ENCODE data around the gene CNTNAP4.

The CNTNAP4 gene

DNA sequence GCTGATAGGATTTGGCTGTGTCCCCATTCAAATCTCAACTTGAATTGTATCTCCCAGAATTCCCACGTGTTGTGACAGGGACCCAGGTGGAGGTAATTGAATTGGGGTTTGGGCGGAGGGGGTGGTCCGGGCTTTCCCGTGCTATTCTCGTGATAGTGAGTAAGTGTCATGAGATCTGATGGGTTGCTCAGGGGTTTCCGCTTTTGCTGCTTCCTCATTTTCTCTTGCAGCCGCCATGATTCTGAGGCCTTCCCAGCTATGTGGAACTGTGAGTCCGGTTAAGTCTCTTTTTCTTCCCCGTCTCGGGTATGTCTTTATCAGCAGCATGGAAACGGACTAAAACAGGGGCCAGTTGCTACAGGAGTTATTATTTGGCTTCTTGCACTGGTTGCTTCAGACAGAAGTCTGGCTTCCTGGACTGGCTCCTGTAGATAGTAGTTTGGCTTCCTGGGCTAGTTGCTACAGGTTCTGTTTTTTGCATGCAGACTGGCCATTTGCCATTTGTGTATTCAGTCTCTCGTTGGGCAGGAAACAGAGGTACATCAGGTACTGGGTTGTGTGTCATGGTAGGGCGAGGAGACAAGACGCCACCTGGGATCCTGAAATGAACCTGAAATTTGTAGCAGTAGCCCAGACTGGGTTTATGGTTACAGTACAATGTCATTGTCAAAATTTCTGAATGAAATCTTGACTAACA lies 32.6 kb downstream of the CNTNAP4 start:
- DNase-seq (ENCODE audit: low read depth in 2 of 2) = no peak

DNA sequence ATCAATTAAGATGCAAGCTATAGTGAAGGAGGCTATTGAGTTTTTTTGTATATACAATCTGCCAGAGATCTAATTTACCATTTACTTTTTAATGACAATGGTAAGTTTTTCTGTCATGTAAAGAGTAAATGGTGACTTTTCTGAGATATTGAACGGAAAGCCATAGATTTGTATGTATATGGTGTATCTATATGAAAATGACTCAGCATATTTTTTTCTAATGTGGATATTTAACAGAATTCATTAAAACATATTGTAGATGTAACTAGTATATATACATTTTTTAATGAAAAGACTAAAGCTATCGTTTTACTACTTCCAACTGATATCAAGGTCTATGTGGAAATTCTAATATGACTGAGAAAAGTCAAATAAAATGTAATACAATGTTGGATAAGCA lies 34.1 kb downstream of the CNTNAP4 start:
- no peak for DNase-seq (ENCODE audit: low read depth in 2 of 2)

DNA sequence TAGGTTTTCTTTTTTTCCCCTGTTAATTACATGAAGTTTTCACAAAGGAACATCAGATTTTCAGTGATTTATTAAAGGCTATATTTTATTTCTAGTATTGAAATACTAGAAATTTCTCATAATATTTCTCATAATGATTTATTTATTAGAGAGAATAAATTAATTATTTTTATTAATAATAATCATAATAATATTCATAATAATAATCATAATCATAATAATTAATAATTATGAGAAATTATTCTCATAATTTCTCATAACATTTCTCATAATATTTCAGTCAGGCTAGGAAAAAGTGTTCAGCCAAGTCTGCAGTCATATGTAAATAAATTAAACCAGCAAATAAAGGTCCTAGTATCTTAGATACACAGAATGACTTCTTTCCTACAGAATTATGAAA lies 41.4 kb downstream of the CNTNAP4 start:
- no peak for DNase-seq (ENCODE audit: low read depth in 2 of 2)

DNA sequence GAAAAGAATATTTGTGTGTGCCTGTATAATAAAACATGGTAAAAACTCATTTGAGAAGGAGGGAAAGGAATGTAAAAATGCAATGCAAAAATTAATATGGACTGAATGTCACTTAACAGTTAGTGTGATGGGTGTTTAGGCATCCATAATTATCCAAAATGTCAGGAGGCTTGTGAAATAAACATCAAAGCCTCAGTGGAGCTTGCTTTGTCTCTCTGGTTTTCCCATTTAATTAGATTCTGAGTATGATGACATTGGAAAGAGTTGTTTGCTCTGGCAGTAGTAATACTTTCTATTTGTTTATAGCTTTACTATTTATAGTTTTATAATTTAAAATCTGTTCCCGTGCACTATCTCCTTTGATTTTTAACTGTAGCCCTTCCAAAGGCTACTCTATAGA lies 51.9 kb downstream of the CNTNAP4 start:
- no peak for DNase-seq (ENCODE audit: low read depth in 2 of 2)

DNA sequence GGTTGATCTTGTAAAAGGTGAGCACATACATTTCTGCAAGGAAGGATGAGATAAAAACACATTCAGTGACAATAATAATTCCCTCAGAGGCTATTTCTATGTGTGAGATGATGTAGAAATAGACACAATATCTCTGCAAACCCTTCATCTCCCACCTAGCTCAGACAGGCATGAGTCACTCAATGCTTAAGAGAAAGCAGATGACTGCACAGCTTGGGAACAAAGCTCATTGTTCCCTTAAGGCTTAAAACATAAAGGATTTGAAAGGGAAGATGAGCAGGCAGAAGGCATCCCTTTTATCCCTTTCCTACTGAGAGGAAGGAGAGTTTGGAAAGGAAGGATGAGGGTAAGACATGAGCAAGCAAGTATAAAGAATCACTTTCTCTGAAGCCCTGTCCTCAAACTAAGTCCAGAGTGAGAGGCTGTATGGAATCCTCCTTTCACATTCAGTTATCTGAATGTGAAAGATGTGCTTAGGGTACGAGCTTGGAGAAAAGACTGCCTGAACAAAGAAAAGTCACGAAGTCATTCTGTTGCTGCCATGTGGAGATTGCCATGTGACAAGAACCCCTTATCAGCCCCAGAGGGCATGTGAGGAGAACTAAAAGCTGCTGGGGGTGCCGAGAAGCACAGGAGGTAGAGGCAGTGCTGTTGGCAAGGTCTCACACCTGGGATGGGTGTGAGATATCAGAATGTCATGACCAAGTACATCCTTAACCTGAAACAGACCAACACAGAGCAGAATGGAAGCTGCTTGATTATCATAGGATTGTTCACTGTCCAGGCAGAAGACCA lies 58.2 kb downstream of the CNTNAP4 start:
- DNase-seq (ENCODE audit: low read depth in 2 of 2) = no peak

DNA sequence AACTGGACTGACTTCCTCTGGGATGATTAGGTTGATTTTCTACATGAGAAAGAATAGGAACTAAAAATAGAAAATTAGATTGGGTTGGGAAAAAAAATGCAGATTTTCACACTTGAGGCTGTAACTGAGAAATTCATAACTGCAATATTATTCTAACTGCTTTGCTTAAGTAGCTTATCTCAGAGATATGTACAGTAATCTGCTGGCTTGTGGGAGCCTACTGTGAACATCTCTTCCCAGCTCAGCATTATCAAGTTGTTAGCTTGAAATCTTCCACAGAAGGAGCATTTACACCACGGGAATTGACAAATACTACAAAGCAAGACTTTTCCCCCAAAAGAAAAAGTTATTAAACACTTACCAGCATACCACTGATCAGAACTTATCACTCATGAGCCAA lies 58.9 kb downstream of the CNTNAP4 start:
- no peak for DNase-seq (ENCODE audit: low read depth in 2 of 2)

DNA sequence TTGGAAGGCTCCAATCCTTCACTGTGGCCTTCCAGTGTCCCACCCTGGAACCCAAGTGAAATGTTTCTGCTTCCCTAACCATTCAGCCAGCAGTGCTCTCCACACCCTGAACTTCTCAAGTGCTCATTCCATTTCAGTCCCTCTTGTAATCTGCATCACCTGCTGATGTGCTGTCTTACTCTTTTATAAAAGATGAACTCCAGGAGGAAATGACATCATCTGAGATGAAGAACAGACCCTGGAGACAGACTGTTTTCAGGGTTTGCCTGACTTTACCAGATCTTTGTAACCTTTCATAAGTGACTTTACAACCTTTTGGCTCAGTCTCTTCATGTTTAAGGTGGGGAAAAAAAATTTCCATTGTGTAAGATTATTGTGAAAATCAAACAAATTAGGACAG lies 61.3 kb downstream of the CNTNAP4 start:
- no peak for DNase-seq (ENCODE audit: low read depth in 2 of 2)

DNA sequence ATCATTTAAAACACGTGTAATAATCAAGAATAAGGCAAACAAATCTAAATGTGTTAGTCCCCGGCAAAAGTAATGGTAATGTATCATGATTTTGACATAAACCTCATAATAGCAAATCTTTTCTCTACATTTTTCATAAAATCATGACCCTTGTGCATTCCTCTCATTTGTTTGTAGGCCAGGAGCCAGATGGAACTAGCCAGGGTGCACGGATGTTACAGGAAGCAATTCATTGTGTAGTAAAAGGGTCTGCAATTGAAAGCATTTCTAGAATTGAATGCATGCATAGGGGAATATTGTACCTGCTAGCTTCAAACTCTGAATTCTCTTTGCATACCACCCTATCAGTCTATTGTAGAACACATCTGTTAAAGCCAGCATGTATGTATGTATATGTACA lies 66.6 kb downstream of the CNTNAP4 start:
- no peak for DNase-seq (ENCODE audit: low read depth in 2 of 2)

DNA sequence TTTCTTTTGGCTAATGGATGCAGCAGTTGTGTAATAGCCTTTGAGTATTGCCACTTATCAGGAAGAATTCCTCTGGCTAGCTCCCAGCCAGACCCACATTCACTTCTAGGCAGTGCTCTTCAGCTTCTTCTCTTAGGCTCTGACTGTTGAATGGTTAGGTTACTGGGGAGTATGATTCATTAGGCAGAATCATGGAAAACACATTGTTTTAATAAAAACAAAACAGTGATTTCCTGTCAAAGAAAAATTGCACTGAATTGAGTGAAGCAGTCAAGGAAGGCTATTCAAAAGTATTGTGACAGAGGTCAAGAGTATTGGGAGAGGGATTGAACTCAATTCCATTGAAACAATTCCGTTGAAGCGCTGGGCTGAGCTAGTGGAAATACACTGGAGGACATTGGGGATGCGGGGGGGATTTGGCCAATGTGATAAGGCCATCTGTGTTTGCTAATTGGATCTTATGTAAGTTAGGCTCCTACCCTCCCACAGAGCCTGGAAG lies 68.0 kb downstream of the CNTNAP4 start:
- no peak for DNase-seq (ENCODE audit: low read depth in 2 of 2)

DNA sequence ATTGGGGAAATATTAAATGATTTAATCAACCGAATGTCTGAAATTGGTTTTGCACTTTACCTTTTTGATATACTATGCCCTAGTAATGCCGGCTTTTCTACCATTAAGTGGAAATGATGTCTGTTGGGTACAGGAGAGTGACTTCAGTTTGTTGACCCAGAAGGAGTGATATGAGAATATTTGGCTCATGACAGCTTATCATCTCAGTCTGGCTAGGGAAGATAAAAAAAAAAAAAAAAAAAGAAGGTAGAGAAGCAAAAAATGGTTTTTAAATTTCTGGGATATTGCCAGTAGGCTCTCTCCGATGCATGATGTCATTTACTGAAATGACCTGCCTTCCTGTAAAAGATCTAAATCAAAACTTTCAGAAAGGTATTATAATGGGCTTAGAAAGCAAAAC lies 69.0 kb downstream of the CNTNAP4 start:
- DNase-seq (ENCODE audit: low read depth in 2 of 2) = no peak

DNA sequence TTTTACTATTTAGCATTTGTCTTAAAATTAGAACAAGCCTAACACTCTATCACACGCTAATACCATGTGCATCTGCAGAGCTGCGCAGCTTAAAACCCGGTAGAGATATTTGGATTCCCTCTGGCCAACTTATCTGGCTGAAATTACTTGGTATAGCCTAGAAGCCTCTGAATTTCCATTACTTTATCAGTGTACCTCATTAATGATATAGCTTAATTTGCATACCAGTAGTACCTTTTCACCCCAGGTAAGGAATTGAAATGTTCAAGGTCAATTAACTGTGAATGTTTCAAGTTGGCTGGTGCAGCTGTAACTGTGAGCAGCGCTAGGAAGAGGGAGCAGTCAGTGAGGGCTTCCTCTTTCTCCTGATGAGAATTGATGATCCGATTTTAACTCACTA lies 74.2 kb downstream of the CNTNAP4 start:
- no peak for DNase-seq (ENCODE audit: low read depth in 2 of 2)

DNA sequence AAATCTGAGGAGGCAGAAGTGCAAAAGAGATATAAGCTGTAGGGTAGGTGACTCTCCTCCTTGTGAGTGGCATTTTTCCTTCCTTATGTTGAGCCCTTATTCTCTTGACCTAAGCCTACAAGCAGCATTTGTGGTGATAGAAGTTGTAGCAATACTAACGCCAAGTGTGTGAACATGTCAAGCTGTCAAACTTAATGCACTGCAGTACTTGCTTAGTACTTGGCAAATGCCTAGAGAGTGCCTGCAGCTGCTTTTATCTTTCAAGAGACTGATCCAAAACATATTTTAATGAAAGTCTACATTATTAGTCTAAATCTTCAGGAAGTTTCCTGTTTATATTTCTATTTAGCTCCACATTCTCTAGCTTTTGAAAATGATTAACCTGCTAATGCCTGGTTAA lies 83.2 kb downstream of the CNTNAP4 start:
- DNase-seq (ENCODE audit: low read depth in 2 of 2) = no peak

DNA sequence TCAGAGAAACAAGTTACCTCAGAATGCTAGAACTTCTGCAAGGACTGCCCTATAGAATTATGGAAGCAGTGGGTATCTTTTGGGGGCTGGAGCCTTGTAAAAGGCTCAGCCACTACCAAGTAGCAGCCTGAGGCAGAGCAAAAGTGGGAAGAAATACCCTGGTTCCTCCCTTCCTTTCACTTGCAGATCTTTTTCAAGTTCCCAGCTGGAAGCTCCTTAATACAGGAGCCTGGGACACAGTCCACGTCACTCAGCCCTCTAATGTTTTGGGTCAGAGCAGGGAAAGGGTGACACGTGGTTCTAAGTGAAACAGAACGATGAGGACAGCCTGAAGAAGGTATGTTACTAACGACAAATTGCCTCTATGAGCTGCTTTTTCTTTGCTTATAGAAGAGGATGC lies 93.1 kb downstream of the CNTNAP4 start:
- DNase-seq (ENCODE audit: low read depth in 2 of 2) = no peak

DNA sequence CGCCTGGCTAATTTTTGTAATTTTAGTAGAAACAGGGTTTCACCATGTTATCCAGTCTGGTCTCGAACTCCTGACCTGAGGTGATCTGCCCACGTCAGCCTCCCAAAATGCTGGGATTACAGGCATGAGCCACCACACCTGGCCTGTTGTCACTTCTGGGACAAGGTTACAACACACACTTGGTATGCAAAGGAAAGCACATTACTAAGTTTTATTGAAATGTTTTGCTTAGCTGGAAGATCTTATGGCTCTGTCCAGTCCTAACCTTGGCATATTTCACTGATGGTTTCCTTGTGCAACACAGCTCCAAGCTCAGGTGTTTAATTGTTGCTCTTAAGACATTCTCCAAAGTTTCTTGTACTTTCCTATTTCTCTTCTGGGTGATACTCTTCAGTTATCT lies 94.2 kb downstream of the CNTNAP4 start:
- no peak for DNase-seq (ENCODE audit: low read depth in 2 of 2)

DNA sequence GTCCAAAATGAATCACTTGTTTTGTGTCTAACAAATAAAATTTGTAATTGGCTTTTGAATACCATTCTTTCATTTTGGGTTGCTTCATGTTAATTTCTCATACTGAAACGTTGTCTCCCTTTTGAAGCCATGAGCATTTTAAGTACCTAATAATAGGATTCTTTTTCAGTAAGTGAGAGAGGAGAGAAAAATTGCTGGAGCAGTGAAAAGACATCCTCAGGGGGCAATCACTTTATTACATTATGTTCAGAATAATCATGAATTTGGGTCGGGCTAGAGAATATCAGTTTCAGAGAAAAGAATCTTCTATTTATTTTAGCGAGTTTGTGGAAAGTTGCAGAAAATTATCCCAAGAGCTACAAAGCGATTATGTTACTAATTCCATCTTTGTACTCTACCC lies 96.8 kb downstream of the CNTNAP4 start:
- DNase-seq (ENCODE audit: low read depth in 2 of 2) = no peak

DNA sequence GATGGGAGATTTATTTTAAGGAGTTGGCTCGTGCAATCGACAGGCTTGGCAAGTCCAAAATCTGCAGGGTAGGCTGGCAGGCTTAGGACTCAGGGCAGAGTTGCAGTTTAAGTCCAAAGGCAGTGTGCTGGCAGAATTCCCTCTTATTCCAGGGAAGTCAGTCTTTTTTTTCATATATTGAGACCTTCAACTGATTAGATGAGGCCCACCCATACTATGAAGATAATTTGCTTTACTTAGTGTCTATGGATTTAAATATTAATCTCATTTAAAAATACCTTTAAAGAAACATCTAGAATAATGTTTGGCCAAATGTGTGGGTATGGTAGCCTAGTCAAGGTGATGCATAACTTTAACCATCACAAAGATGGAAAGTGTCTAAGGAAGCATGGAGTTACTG lies 99.8 kb downstream of the CNTNAP4 start:
- DNase-seq (ENCODE audit: low read depth in 2 of 2) = no peak

DNA sequence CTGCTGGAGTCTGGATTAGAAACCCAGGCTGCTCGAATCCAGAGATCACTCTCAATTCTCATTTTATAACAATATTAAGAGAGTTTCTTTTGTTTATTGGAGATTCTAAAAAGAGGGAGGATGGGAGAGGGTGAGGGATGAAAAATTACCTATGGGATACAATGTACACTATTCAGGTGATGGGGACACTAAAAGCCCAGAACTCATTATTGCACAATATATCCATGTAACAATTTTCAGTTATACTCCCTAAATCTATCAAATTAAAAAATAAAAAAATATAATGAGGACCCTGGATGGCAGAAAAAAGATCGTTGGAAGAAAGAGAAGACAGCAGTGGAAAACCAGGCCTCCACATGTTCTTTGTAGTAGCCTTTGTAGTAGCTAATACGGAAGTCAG lies 100.8 kb downstream of the CNTNAP4 start:
- no peak for DNase-seq (ENCODE audit: low read depth in 2 of 2)

DNA sequence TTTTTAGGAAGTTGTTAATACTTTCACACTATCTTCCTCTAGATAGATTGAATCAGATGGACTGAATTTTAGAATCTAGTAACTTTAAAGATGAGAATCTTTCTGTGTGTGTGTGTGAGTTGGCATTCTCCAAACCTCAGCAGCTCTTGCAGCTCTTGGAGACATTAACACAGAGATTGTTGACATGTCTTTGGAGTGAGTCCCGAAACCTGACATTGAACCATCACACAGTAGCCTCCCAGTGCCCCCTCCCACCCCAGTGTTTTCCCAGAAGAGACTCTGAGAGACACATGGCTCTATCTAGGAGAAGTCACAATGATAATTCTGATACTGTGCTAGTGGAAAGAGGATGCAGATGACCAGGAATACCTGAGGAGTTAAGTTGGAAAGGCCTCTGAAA lies 103.9 kb downstream of the CNTNAP4 start:
- DNase-seq (ENCODE audit: low read depth in 2 of 2) = no peak

DNA sequence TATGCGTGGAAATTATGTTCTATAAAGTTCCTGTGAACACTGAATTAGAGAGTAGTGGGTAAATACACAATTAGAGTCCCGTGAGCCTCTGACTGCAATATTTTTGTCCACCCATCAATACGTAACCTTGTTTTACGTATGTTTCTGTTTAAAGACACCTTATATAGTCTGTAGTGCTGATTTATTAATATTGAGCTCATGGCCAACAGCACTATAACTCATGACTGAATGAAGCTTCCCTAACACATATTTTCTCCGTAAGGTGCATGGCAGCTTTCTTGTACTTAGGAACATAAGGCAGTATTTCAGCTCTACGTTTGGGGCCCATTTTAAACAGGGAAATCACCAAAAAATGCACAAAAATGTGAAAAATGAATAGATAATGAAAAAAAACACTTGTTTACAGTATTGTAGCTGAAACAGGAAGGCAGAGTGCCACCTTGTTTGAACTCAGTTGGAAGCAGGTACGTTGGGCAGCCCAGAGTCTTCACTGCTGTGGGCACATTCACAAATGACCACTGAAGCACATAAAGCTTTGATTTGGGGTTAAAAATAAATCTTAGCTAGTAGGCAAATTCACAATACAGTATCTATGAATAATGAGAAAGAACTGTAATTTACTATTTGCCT lies 108.5 kb downstream of the CNTNAP4 start:
- DNase-seq (ENCODE audit: low read depth in 2 of 2) = no peak

DNA sequence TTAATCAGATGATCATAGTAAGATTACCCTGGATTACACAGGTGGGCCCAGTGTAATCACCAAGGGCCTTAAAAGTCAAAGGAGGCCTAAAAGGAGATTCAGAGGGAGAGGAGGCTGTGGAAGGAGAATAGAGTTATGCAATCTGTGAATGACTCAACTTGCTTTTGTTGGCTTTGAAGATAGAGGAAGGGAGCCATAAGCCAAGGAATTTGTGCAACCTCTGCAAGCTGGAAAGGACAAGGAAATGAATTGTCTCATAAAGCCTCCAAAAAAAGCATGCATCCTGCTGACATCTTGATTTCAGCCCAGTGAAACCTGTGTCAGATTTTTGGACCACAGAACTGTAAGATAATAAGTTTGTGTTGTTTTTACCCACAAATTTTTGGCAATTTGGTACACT lies 109.6 kb downstream of the CNTNAP4 start:
- DNase-seq (ENCODE audit: low read depth in 2 of 2) = no peak

DNA sequence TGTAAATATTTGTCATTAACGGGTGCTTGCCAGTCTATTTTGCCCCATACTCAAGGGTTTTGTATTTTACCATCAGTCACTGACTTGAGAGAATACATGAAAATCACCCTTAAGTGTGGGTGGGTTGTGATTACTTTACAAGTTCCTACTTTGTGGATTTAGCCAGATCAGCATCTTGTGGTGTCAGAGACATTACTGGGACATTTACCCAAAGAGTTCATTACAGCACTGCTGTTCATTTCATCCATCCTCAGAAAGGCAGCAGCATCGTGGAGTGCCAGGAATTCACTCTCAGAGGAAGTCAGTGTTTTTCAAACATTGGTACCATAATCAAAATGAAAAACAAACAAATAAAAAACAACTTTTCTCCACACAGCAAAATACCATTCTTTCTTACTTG lies 110.8 kb downstream of the CNTNAP4 start:
- no peak for DNase-seq (ENCODE audit: low read depth in 2 of 2)

DNA sequence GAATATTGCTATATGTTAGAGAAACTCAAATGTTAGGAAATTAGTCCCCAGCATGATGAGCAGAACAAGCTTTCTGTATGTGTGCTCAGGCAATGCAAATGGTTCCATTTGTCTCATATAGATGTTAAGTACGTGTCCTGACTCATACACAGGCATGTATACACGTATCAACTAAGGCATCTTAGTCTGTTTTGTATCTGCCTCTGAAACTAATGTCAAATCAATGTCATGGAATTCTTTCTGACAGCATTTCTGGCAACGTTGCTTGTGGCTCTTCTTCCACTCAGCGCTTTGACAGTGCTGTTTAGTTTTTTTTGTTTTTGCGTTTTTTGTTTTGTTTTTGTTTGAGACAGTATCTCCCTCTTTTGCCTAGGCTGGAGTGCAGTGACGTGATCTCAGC lies 111.9 kb downstream of the CNTNAP4 start:
- no peak for DNase-seq (ENCODE audit: low read depth in 2 of 2)

DNA sequence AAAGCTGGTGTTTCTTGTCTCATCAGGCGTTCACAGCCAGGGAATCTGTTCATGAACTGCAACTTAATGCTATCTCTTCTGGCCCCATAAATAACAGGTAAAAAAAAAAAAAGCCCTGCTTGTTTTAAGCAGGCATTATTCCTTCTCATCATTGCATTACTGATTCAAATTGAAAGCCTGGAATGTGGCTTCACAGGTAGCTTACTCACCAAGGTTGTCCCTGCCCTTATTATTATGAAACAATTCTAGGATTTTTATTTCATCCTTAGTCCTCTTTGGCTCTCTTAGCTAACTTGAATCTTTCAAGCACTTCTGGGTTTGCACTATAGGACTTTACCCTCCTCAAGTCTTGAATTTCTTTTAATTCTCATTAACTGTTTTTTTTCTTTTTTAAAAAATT lies 113.3 kb downstream of the CNTNAP4 start:
- no peak for DNase-seq (ENCODE audit: low read depth in 2 of 2)

Measured in stimulated activated CD8-positive, alpha-beta memory T cell treated with anti-CD3 and anti-CD28 coated beads, Interleukin-7, amount 100 ng/mL, for 4 hours (primary cell).